GM12878 (cell line): Measurements from ENCODE around the gene POFUT2.

Experiments used
- CTCF ChIP-seq, 3 experiments: IDR thresholded peaks in 2 of 3; conservative IDR thresholded peaks in 1 of 3; 2 replicates each; pipeline ENCODE4 v1.5.1; 2011; ENCODE audit warnings: low read depth in 3 of 3, low read length in 3 of 3, mild to moderate bottlenecking in 3 of 3, control low read depth in 2 of 3, moderate library complexity in 2 of 3, inconsistent platforms in 1 of 3, mixed read lengths in 1 of 3; ENCODE audit not compliant: control insufficient read depth in 2 of 3, insufficient read depth in 1 of 3; ENCODE audit errors: extremely low read depth in 1 of 3
- E4F1 ChIP-seq: fragments of 450-650 bp; IDR thresholded peaks from 2 replicates; pipeline ENCODE4 v1.6.1; 2018; ENCODE audit warnings: borderline replicate concordance, mild to moderate bottlenecking; ENCODE audit not compliant: partially characterized antibody
- EGR1 ChIP-seq, 2 experiments: IDR thresholded peaks; 1 replicate in 1 of 2; 2 replicates in 1 of 2; pipeline ENCODE4 v1.6.1; 2011 to 2012; ENCODE audit warnings: low read depth in 2 of 2, low read length in 2 of 2, borderline replicate concordance in 1 of 2, mild to moderate bottlenecking in 1 of 2, moderate library complexity in 1 of 2
- ETV6 ChIP-seq, 2 experiments: fragments of 450-650 bp in 1 of 2; IDR thresholded peaks in 1 of 2; conservative IDR thresholded peaks in 1 of 2; 2 replicates each; pipeline ENCODE4 v1.6.1; 2014; ENCODE audit warnings: antibody characterized with exemption in 1 of 2, borderline replicate concordance in 1 of 2, low read depth in 1 of 2, mild to moderate bottlenecking in 1 of 2, moderate library complexity in 1 of 2
- FOS ChIP-seq: IDR thresholded peaks from 3 replicates; pipeline ENCODE4 v1.6.1; 2011; ENCODE audit warnings: borderline replicate concordance; ENCODE audit not compliant: insufficient read length; ENCODE audit errors: extremely low read depth
- JUND ChIP-seq: IDR thresholded peaks from 2 replicates; pipeline ENCODE4 v1.6.1; 2012; ENCODE audit warnings: low read depth, mild to moderate bottlenecking, low read length, improper control_type of control experiment, moderate library complexity
- LARP7 ChIP-seq: fragments of 450-650 bp; IDR thresholded peaks from 2 replicates; pipeline ENCODE4 v1.6.1; 2017; ENCODE audit warnings: mild to moderate bottlenecking
- MTA3 ChIP-seq: IDR thresholded peaks from 2 replicates; pipeline ENCODE4 v1.6.1; 2012; ENCODE audit warnings: low read length, inconsistent platforms, borderline replicate concordance
- MYC ChIP-seq: IDR thresholded peaks from 2 replicates; pipeline ENCODE4 v1.6.1; 2011; ENCODE audit warnings: mild to moderate bottlenecking, low read length, moderate library complexity, inconsistent platforms; ENCODE audit not compliant: insufficient read depth, insufficient replicate concordance, insufficient read length, severe bottlenecking
- NR2C2 ChIP-seq: IDR thresholded peaks from 2 replicates; pipeline ENCODE4 v1.6.1; 2011; ENCODE audit warnings: borderline replicate concordance, low read depth; ENCODE audit not compliant: control insufficient read depth, insufficient read length
- POLR2A ChIP-seq: IDR thresholded peaks from 2 replicates; pipeline ENCODE4 v1.6.1; 2011; ENCODE audit warnings: low read depth, mild to moderate bottlenecking, low read length
- TCF3 ChIP-seq: IDR thresholded peaks from 2 replicates; pipeline ENCODE4 v1.6.1; 2012; ENCODE audit warnings: low read depth, mild to moderate bottlenecking, low read length, borderline replicate concordance; ENCODE audit not compliant: insufficient read depth
- ZZZ3 ChIP-seq: IDR thresholded peaks from 2 replicates; pipeline ENCODE4 v1.6.1; 2011; ENCODE audit warnings: low read depth; ENCODE audit not compliant: control insufficient read depth, insufficient read length

GRCh38 chr21:45290948-45291612, 3.4 kb upstream of the POFUT2 start:
- TF ChIP-seq E4F1 (no peak), MYC (no peak), NR2C2 (no peak), POLR2A (no peak), FOS (no peak), LARP7 (no peak), TCF3 (no peak), CTCF (IDR thresholded peaks at IDR 0.05 in 2 of 3, conservative IDR thresholded peaks at IDR 0.05 in 1 of 3; ENCODE audit: control insufficient read depth in 2 of 3, extremely low read depth in 1 of 3, insufficient read depth in 1 of 3, low read depth in 3 of 3, low read length in 3 of 3) (no peak), JUND (no peak), ETV6 (conservative IDR thresholded peaks at IDR 0.05 in 1 of 2, IDR thresholded peaks at IDR 0.05 in 1 of 2; ENCODE audit: borderline replicate concordance in 1 of 2, low read depth in 1 of 2) (no peak), EGR1 (IDR thresholded peaks at IDR 0.05; ENCODE audit: borderline replicate concordance in 1 of 2, low read depth in 2 of 2, low read length in 2 of 2) (no peak), MTA3 (no peak), ZZZ3 (no peak)
